Fibroblast of pulmonary artery (primary cell): ENCODE measurements around the gene MAP4K4.

Source experiments
- DNase-seq: peaks from one replicate; pipeline ENCODE4 v3.0.0-alpha.2; 2010; ENCODE audit warnings: low read depth
- H3K4me3 ChIP-seq: replicated peaks from 2 replicates; pipeline ENCODE4 v1.5.1; 2011; ENCODE audit warnings: low read depth, mild to moderate bottlenecking, control low read depth, low read length, moderate library complexity
- TF ChIP-seq, protein P1 (sequence below): IDR thresholded peaks from 2 replicates; pipeline ENCODE4 v1.5.1; 2011; ENCODE audit warnings: mild to moderate bottlenecking, control low read depth, low read length, inconsistent platforms; ENCODE audit errors: missing control alignments

MAP4K4 gene

GRCh38 chr2:101740555-101740964 lies 43.1 kb downstream of the MAP4K4 start:
- H3K4me3 ChIP-seq: no peak overlapping the region
- no peak for DNase-seq
- TF ChIP-seq, protein P1, sequence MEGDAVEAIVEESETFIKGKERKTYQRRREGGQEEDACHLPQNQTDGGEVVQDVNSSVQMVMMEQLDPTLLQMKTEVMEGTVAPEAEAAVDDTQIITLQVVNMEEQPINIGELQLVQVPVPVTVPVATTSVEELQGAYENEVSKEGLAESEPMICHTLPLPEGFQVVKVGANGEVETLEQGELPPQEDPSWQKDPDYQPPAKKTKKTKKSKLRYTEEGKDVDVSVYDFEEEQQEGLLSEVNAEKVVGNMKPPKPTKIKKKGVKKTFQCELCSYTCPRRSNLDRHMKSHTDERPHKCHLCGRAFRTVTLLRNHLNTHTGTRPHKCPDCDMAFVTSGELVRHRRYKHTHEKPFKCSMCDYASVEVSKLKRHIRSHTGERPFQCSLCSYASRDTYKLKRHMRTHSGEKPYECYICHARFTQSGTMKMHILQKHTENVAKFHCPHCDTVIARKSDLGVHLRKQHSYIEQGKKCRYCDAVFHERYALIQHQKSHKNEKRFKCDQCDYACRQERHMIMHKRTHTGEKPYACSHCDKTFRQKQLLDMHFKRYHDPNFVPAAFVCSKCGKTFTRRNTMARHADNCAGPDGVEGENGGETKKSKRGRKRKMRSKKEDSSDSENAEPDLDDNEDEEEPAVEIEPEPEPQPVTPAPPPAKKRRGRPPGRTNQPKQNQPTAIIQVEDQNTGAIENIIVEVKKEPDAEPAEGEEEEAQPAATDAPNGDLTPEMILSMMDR: no peak

- TF ChIP-seq, protein P1: no peak
- H3K4me3 ChIP-seq: no peak overlapping the region
- no peak for DNase-seq
Observed at GRCh38 chr2:101741775-101742520, 44.4 kb downstream of the MAP4K4 start.

DNA sequence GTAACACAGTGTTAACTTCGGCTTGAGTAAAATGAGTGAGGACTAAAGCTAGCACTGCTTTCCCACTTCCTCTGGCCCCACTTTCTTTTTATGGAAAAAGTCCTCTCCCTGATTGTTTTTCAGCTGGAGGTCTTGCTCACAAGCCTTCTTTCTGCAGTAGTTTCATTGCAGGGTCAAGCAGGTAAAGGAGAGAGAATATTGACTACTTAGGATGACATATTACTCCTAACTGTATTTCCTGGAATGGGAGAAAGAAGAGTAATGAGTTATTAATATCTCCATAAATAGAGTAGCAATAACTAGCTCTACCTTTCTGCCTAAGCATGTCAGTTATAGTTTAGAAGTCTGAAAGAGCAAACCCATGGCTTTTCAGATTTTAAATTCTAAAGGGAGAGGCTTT lies 45.0 kb downstream of the MAP4K4 start:
- DNase-seq: no peak
- H3K4me3 ChIP-seq: no peak overlapping the region
- TF ChIP-seq, protein P1: no peak

GRCh38 chr2:101743288-101743687 lies 45.8 kb downstream of the MAP4K4 start:
- TF ChIP-seq, protein P1: no peak
- no peak for DNase-seq

GRCh38 chr2:101744832-101745231 lies 47.3 kb downstream of the MAP4K4 start:
- DNase-seq: no peak
- no peak overlapping the region for H3K4me3 ChIP-seq
- TF ChIP-seq, protein P1: no peak

More at GRCh38 chr2:101743288-101743687, 45.8 kb downstream of the MAP4K4 start:
- no peak overlapping the region for H3K4me3 ChIP-seq

DNA sequence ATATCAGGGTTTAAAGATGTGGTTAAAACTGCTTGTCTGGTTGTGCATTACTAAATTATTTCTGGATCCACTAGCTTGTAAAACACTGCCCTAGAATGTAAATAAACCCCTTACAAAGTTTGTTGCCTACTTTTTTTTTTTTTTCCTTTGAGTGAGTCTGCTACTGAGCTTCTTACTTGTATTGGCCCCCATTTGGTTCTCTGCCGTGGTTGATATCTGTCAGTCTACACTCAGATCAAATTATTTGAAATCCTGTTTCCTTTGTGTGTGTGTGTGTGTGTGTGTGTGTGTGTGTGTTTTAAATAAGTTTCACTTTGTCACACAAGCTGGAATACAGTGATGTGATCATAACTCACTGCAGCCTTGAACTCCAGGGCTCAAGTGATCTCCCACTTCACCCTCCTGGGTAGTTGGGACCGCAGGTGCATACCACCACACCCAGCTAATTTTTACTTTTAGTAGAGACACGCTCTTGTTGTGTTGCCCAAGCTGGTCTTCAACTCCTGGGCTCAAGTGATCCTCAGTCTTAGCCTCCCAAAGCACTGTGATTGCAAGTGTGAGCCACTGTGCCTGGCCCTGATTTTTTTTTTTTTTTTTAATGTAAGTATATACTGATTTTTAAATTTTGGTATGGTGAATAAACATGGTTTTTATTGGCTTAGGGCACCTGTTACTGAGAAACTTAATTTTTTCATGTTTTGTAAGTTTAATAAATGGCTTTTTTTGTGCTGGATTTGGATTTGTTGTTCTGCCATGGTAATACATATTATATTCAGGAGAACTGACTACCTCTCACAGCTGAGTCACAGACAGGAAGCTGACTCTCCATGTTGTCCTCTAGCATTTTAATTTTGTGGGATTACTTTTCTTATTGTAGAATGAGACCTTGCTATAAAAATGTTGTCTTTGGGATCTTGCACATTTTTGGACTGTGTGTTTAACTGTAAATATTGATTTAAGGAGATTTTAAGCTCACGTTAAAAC lies 48.5 kb downstream of the MAP4K4 start:
- no peak overlapping the region for H3K4me3 ChIP-seq
- peak; percentile 66 for DNase-seq
- TF ChIP-seq, protein P1: no peak
